NCI-H748 treated with DMSO at 0.1 percent for 48 hours (cell line): ENCODE results near the gene UBR2.
"Not testable (repeated sequence)": the region's sequence is repeated elsewhere in the genome, so short reads cannot be mapped to it uniquely, and the experiment has no call there.

Experiments used
- DNase-seq: peaks from one replicate; lab custom pipeline; 2025; lab: John Stamatoyannopoulos, UW

Gene UBR2

GRCh38 chr6:42693725-42694323 lies 130.0 kb downstream of the UBR2 start:
- no peak for DNase-seq

GRCh38 chr6:42694586-42694985 lies 130.8 kb downstream of the UBR2 start:
- no peak for DNase-seq

- DNase-seq: no peak
These were observed 132.9 kb downstream of the UBR2 start for GRCh38 chr6:42696526-42697267.

DNA sequence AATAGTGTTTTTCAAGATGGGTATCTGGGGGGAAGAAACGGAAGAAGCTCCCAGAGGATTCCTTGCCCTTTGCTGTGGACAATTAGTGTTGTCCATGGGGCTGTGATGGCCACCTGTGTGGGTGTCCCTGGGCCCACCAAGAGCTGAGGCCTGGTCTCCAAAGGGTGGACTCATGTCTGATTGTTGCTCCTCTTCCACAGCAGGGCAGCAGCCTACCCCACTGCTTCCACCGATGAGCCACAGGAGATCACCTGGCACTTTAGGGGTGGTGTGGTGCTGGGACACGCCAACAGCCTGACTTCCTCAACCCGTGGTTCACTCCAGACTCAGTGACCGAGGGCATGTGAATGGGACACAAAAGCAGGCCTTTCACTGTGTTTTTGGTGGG lies 133.4 kb downstream of the UBR2 start:
- no peak for DNase-seq

GRCh38 chr6:42698217-42698616 lies 134.4 kb downstream of the UBR2 start:
- DNase-seq: no peak

- no peak for DNase-seq
These were observed 138.4 kb downstream of the UBR2 start for GRCh38 chr6:42702200-42702599.

GRCh38 chr6:42702786-42703185 lies 139.0 kb downstream of the UBR2 start:
- DNase-seq: not testable (repeated sequence)

DNA sequence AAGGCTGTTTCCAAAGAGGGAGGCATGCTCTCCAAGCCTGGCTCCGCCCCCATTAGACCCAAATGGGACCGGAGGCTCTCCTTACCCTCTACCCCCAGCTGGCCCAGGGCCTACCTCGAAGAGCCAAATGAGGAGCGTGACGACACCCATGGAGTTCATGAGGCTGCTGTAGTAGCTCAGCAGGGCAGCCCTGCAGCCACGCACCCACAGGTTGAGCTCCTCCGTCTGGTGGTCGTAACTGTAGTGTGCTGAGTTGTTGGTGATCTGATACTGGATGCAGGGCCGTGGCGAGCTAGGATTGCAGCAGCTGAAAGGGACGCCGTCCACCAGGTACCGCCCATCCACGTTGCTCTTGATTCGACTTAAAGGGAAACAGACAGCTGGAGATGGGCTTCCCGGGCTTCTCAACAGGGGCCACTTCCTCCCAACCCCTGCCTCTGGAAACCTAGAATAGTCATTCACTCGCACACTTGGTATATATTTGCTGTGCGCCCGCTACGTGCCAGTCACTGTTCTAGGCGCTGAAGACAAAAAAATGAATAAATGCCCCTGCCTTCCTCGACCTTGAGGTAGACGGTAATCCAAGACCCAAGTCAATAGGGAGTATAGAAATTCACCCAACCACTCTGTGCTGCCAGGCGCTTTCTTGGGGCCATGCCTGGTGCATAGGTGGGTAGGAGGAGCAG lies 140.6 kb downstream of the UBR2 start:
- no peak for DNase-seq

GRCh38 chr6:42704937-42705374 lies 141.1 kb downstream of the UBR2 start:
- no peak for DNase-seq

- DNase-seq: no peak
These were observed 143.8 kb downstream of the UBR2 start for GRCh38 chr6:42707595-42707994.

DNA sequence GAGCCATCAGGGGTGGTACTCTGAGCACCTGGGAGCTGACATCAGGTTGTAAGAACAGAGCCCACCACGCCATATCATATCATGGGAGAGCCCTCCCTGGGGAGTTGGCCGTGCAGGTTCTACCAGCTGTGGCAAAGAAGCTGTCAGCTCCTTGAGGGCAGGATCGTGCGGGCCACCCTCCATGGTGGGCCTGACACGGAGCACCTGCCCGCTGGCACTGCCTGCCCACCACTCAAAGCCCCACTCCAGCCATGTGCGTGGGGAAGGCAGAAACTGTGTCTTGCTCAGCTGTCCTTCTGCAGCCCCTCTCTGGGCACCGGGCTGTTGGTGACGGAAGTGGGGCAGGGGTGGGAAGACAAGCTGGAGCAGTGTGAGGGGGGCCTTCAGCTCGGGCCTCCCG lies 144.3 kb downstream of the UBR2 start:
- DNase-seq: no peak

DNA sequence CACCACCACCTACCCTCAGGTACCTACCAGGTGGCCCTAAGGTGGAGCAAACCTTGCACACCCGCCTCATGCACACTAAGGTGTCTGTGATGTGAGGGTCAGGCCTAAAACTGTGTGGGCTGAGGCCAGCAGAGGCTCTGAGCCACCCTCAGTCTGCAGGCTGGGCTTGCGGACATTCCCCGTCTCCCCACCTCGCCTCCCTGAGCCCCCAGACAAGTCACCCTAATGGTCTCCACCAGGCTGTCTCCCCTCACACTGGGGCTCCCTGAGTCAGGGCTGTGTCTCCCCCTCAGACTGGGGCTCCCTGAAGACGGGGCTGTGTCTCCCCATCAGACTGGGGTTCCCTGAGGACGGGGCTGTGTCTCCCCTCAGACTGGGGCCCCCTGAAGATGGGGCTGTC lies 146.0 kb downstream of the UBR2 start:
- no peak for DNase-seq

GRCh38 chr6:42710316-42710715 lies 146.5 kb downstream of the UBR2 start:
- DNase-seq: no peak

GRCh38 chr6:42711930-42712329 lies 148.1 kb downstream of the UBR2 start:
- DNase-seq: no peak

- DNase-seq: no peak
These were observed 150.4 kb downstream of the UBR2 start for GRCh38 chr6:42714098-42714761.

- no peak for DNase-seq
These were observed 152.0 kb downstream of the UBR2 start for GRCh38 chr6:42715871-42716270.

DNA sequence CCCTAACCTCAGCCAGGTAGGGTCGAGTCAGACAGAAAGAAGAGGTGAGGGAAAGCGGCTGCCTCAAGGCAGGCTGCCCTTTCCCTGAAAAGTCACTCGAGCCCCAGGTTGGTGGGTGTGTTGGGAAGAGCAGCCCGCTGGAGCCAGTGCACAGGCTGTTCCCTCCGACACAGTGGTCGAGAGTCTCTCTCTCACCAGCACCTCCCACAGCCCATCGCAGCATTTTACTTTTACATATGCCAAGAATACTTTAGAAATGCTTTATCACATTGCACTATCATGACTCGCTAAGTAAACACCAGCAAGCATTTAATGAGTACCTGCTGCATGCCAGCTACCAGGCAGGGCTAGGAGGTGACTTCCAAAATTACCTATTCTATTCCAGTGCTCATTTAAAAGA lies 156.9 kb downstream of the UBR2 start:
- no peak for DNase-seq

DNA sequence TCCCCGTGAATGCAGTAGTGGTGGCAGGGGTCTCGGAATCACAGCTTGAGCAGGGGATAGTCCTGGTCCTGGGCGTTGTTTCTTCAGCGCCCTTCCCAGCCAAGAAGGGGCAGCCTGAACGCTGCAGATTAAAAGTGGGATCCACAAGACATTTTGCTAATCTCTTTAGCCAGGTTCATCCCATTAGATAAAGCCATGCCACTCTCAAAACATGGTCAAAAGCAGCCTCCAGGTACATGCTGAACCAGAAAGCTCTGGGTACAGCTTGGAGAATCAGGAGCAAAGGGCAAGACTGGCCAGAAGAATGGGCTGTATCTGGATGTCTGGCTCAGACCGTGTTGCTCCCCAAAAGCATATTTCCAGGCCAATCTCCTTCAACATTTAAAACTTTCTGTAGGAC lies 158.7 kb downstream of the UBR2 start, which contains the start of gene PRPH2:
Gene PRPH2, minus strand, starts transcription at position 101 of the 400 bp plus-strand sequence. CDS start 263 bp downstream, outside the sequence.
- no peak for DNase-seq

GRCh38 chr6:42724825-42725224 lies 161.0 kb downstream of the UBR2 start:
- DNase-seq: no peak

- no peak for DNase-seq
These were observed 162.2 kb downstream of the UBR2 start for GRCh38 chr6:42726026-42726425.

DNA sequence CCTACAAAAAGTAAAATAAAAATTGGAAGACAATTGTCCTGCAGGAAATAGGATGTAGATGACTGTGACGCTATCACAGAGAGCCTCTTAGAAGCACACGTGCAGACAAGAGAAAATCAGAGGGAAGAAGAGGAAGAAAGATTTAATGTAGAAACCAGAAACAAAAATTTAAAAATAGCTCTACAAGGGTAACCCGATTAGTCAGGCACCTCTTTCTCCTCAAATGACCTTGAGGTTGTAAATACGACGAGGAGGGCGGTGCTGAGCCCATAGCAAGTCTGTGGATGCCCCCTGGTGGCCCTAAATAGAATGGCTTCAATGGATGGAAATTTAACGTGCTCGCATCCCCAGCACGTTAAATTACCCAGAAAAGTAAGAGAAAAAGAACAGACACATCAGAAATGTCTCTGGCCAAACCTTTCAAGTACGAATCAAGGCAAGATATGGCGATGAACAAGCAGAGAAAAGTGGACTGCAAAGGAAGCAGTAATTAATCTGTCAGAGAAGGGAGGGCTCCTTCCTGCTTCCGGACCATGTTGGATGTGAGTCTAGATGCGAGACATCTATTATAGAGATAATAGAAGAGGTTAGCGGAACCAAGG lies 162.8 kb downstream of the UBR2 start:
- DNase-seq: peak; percentile 80

DNA sequence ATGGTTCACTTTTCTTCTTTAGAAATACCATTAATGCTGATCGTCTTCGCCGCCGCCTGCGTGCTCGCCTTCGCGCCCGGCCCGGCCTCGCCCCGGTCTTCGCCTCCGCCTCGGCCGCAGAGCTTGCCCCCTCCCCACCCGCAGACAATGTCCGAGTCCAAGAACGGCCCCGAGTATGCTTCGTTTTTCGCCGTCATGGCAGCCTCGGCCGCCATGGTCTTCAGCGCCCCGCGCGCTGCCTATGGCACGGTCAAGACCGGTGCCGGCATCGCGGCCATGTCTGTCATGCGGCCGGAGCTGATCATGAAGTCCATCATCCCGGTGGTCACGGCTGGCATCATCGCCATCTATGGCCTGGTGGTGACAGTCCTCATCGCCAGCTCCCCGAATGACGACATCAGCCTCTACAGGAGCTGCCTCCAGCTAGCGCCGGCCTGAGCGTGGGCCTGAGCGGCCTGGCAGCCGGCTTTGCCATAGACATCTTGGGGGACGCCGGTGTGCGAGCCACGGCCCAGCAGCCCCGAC lies 163.3 kb downstream of the UBR2 start:
- no peak for DNase-seq
